Activated CD4-positive, CD25-positive, alpha-beta regulatory T cell (primary cell): Measurements from ENCODE around the gene PPP2R2D.

ENCODE experiments used
- DNase-seq, 4 experiments: peaks; one replicate each; lab custom pipeline; 2025; lab: John Stamatoyannopoulos, UW

The PPP2R2D gene

DNA sequence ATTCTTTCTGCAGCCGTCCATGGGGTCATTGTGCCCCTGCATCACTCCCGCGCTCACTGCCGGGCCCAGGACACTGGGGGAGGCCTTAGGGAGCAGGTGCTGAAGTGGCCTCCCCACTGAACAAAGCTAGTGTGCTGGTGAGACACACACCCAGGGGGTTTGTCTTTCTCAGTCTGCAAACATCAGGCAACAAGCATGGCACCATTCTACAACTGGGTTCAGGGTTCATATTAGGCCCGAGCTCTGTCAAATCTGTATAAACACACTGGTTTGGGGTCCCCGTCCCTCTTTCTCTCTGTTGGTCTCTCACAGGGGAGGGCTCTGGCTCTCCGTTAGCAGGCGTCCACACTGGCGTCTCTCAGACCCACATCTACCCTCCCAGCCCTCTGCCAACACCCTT, 11.1 kb upstream of the PPP2R2D start:
- no peak for DNase-seq

- DNase-seq = no peak
Observed at GRCh38 chr10:131890276-131891195, 10.3 kb upstream of the PPP2R2D start.

DNA sequence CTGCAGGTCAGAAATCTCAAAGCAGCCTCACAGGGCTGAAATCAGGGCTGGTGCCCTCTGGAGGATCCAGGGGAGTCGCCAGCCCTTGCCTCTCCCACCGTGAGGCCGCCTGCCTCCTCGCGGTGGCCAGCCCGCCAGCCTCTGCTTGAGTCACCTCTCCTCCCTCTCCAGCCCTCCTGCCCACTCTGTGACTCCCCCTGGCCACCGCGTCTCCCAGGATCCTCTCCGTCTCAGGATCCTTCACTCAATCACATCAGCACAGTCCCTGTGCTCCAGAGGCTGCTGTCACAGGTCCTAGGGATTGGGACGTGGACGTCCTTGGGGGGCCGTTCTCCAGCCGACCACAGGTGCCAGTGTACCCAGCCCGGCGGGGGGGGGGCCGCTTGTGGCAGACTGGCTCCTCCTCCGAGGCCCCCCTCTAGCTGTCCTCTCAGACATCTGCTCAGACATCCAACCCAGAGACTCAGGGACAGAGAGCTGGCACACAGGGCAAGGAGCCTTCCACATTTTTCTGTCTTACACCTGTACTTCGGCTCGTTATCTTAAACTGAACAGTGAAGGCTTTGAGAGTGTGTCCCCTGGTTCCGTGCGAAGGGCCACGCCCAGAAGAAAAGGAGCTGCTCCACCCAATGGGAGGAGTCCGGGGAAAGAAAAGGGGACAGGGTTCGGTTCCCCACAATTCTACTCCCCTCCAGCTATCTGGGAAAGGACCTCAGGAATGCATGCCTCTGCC, 9.4 kb upstream of the PPP2R2D start:
- no peak for DNase-seq

DNA sequence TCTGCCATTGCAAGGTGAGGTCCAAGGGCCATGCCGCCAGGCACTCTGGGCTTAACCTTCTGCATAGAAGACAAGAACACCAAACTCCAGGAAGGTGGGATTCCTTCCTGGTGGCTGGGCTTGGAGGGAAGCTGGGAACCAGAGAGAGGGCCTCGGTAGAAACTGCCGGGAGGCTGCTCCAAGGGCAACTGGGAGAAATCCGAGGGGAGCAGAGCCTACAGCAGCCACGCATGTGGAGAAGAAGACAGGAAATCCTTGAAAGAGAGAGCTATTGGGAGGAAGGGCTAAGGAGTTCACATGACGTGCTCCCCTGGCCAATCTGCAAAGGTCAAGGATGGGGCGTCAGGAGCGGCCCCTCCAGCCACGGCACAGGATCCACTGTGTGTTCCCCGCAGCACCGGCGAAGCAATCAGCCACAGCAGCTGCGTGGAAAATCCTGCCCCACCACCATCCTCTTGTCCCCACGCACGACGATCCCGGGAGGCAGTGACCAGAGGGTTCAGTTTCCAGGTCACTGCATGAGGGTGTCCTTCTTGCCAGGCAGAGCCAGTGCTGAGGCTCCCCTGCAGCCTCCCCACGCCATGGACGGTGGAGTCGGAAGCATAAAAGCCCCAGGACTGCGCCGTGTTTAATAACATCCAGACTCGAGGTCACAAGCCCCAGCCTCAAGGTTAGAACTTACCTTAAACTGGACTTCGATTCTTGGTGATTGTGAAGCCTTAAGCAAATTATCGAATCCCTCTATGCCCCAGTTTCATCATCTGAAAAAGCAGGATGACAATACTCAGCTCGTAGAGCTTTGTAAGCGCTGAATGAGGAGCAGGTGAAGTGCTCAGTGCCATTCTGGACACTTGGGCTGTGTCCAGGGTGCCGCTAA, 8.6 kb upstream of the PPP2R2D start:
- DNase-seq = no peak

DNA sequence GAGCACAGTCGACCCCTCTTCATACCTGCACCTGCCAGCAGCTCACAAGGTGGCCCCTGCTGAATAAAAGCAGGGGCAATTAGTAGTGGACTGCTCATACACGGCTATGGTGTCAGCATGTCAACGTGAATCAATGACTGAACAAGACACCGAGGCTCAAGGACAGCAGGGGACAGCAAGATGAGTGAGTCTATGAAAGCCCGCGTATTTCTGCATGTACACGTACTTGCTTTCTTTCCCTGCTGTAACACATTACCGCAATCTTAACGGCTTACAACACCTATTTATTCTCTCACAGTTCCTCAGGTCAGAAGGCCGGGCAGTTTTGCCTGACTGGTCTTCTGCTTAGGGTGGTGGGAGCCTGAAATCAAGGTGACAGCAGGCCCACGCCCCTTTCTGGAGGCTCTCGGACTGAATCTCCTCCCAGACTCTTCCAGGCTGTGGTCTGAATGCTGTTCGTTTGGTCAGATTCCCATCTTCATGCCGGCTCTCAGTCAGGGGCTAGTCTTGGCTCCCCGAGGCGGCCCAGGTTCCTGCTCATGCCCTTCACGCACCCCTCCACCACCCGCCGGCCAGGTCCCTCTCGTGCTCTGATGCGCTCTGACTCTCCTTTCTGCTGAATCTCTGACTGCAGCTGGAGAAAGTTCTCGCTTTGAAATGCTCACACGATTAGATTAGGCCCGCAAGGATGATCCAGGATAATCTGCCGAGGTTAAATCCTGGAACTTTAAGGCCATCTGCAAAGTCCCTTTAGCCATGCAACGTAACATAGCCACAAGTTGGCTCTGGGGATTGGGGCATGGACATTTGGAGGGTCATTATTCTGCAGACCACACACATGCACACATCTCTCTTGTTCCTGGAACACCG, 7.8 kb upstream of the PPP2R2D start:
- no peak for DNase-seq

- no peak for DNase-seq
Observed at GRCh38 chr10:131895116-131895515, 5.7 kb upstream of the PPP2R2D start.

DNA sequence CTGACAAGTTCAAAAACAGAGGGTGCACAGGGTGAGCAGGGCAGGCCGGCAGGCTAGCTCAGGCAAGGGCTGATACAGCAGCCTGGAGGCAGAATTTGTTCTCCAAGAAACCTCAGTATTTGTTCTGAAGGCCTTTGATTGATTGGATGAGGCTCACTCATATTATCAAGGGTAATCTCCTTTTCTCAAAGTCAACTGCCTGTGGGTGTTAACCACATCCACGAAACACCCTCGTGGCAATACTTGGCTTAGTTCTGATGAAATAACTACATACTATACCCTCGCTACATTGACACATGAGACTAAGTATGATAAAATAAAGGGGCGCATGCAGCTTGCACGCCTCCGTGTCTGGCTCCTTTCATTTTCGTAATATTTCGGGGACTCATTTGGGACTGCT, 4.4 kb upstream of the PPP2R2D start:
- no peak for DNase-seq

GRCh38 chr10:131897297-131897899, 3.4 kb upstream of the PPP2R2D start:
- DNase-seq = no peak

DNA sequence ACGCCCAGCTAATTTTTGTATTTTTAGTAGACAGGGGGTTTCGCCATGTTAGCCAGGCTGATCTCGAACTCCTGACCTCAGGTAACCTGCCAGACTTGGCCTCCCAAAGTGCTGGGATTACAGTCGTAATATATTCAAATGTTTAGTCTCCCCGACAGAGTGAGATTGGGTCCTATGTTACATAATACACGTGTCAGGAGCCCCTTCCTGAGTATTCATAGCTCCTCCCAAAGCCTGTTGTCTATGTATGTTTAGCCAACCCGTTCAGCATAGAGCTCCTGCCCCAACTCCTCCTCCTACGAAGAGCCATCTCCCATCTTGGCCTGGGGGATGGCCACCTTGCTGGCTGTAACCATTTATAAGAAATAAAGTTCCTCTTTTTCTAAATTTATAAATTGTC, 2.7 kb upstream of the PPP2R2D start:
- no peak for DNase-seq

- no peak for DNase-seq
Observed at GRCh38 chr10:131898713-131899112, 2.1 kb upstream of the PPP2R2D start.

GRCh38 chr10:131899116-131899690, 1.6 kb upstream of the PPP2R2D start:
- no peak for DNase-seq

GRCh38 chr10:131899695-131900349, 986 bp upstream of the PPP2R2D start:
- no peak for DNase-seq

DNA sequence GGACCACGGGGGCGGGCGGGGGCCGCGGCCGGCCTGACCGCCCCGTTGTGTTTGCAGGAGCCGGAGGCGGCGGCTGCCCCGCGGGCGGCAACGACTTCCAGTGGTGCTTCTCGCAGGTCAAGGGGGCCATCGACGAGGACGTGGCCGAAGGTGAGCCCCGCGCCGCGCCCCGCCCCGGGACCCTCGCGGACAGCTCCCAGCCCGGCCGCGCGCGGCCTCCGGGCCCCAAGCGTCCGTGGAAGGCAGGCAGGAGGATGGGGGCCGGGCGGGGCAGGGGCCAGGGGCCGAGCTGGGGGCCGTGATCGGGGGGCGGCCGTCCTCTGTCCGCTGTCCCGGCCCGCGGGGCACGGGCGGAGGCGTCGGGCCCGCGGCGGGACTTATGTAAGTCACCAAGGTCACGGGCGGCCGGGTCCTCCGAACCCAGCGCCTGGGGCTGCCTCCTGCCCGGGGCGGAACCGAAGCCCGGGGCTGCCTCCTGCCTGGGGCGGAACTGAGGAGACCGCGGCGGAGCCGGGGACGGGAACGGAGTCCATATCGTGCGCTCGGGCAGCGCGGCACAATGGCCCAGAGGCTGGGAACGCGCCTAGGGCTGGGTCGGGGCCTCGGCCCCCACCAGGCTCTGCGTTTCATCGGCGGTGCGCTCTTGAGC, 497 bp downstream of the PPP2R2D start:
- peak in 3 of 4 experiments; percentile 20 to 24 (median 21) for DNase-seq

DNA sequence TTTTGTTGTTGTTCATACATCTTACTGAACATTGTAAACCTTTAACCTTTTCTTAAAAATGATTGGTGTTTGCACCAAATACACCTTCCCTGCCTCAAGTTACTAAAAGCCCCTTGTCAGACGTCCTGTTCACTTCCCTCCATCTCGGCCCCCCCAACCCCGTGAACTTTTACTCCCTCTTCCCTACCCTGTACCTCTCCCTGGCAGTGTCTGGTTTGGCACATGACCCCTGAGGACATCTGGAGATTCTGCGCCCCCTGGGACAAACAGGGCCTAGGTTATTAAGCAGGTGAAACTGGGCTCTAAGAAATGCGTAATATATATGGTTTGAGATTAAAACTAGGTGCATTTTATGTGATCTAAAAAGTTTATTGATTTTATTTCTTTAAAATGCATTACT, 1.4 kb downstream of the PPP2R2D start:
- no peak for DNase-seq

DNA sequence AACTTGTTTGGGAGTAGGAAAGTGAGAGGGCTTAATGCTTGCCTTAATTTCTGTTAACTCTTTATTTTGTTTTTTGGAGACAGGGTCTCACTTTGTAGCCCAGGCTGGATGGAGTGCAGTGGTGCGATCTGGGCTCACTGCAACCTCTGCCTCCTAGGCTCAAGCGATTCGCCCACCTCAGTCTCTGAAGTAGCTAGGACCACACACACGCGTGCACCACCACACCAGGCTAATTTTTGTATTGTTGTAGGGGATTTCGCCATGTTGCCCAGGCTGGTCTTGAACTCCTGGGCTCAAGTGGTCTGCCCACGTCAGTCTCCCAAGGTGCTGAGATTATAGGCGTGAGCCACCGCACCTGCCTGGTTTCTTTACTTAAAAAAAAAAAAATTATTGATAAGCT, 1.9 kb downstream of the PPP2R2D start:
- DNase-seq = no peak

DNA sequence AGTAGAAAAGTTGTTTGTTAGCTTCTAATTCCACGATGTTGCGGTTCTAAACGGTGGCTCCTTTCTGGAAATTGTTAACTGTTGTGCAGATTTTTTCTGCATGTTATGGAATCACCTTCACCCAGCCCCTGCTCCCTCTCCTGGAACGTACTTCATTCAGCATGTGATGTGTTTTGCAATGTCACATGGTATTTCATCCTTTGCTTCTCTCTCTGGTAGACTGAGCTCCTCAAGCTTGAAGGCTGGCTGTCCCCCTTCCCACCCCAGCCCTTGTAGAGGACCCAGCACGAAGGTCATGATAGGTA, 4.4 kb downstream of the PPP2R2D start:
- DNase-seq = no peak

DNA sequence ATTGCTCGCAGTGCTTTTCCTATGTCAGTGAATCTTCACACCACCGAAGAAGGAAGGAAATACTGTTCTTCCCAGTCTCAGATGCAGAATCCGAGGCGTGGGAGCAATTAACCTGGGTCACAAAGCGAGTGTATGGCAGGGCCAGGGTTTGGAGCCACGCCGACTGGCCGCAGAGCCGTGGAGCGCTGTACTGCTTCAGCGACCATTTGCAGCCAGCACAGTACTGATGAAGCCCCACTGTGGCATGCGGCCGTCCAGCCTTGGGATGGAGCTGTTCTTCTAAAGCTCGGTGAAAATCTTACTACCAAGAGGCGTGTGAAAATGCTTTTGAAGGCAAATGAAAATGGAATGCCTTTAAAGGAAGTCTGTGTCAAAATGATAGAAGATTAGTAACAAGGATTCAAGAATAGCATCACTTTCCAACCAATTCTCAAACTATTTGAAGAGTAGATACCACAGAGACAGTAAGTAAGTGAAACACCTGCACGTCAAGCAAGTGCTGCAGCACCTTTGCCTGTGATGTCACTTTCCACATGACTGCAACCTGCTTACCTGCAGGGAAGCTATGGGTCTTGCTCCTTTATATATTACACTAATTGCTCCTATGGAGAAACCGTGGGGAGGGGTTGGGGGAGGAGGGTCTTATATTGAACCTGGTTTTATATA, 4.9 kb downstream of the PPP2R2D start:
- no peak for DNase-seq

DNA sequence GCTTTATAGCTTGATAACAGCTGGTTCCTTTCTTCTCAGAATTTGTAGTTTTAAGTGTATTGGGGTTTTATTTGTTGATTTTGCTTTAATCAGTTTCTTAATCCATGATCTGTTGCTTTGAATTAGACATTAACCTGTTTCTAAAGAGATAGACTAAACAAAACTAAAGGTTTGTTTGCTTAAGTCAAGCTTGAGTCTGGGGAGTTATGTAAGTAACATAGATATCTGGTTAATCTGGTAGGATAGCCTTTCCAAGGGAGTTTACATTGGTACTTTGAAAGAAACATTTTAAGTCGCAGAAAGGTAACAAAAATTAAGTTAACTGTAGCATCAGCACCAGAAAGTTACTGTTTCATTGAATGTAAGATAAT, 5.4 kb downstream of the PPP2R2D start:
- no peak for DNase-seq

DNA sequence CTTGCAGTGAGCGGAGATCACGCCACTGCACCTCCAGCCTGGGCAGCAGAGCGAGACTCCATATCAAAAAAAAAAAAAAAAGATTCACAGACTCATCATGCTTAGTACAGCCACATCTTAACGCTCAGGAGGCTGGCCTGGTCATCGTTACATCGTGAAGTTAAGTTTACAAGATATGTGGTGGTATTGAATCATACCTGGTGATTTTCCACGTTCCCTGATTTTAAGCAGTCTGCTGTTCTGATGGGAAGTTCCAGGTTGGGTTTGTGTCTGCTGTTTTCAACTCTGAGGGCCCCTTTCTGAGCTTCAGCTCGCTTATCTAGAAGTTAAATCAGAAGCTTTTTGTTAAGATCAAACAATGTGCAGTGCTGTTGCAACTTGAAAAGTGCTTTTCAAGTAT, 6.9 kb downstream of the PPP2R2D start:
- no peak for DNase-seq
